ENCODE results near the gene RAP1A. TPM values are rescaled to one million over a fixed set of nuclear protein-coding genes. Genes with fewer than 3 reads are reported as not detected.

The RAP1A gene
- total RNA-seq, 1 experiment from 2014 or later = 55.3 TPM

DNA sequence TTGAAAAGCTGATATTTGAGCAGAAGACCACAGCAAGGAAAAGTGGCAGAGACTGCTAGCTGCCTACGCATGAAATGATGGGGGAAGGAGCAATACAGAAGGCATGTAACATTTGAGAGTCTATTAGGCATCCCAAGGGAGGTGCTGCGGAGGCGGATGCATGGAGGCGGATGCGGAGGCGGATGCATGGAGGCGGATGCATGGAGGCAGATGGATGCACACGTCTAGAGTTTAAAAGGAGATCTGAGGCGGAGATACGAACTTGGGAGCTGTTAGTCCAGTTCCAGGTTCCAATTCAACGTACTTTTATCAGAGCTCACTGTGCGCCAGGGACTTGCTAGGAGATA is 135.4 kb downstream of the RAP1A start:
- peaks cover 49% of the 10 kb centered on the region for H3K79me2 ChIP-seq (ENCODE audit: low read length)
- no peaks in the 10 kb centered on the region for H3K9me3 ChIP-seq (ENCODE audit: low read length)
- H3K36me3 ChIP-seq (ENCODE audit: insufficient read depth, low read length) = peaks cover 11% of the 10 kb centered on the region; the same call in 1 of the 2 replicates
- H3K27me3 ChIP-seq (ENCODE audit: low read length) = no peaks in the 10 kb centered on the region
- peaks cover 33% of the 10 kb centered on the region for H3K4me1 ChIP-seq (ENCODE audit: low read length)
- H3K27ac ChIP-seq (ENCODE audit: low read length) = peak overlapping the region; percentile 67
- DNase-seq = peak; percentile 91
- no peaks in the 10 kb centered on the region for H3K9me2 ChIP-seq (replicated peaks; ENCODE audit: insufficient read depth, low read length)
- peak overlapping the region; percentile 64 for H2AFZ ChIP-seq (ENCODE audit: low read length)
- peak overlapping the region; percentile 92 for H3K9ac ChIP-seq (ENCODE audit: low read length)
- peak overlapping the region; percentile 75 for H3K4me2 ChIP-seq (ENCODE audit: low read depth, low read length, poor library complexity, severe bottlenecking)
- H4K20me1 ChIP-seq (ENCODE audit: insufficient read depth, low read depth, low read length) = no peaks in the 10 kb centered on the region
- peak overlapping the region; percentile 83 for H3K4me3 ChIP-seq (ENCODE audit: low read length)

DNA sequence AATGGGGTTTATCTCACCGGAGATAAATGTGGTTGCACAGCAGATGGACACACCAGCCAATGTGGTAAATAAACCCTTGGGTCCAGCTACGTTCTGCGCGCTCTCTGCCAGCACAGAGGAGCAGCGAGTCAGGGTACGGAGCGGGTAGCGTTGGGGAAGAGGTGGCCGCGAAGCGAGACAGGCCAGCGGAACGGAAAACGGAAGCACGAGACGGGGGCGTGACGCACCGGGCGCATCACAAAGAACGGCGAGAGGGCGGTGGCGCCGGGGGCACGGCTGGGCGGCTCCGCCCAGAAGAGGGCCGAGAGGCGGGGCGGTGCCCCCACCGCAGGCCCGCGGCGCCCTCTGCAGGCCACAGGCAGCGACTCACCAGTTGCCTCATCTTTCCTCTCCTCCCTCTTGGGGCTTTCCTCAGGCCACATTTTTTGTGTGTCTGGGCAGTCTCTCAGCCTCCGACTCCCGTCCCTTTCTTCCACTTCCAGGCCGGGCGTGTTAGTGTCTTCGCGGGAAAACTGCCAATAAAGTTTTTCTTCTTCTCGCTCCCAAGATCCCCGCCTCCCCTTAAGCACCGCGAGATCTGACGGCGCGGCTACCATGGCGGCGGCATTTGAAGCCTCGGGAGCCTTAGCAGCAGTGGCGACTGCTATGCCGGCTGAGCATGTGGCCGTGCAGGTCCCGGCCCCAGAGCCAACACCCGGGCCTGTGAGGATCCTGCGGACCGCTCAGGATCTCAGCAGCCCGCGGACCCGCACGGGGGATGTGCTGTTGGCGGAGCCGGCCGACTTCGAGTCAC is 135.9 kb downstream of the RAP1A start, which contains the start of gene DDX20:
DDX20 (plus strand) TSS at position 571 of the 793 bp plus-strand sequence; CDS start at position 595, 24 bp downstream.
- Histone ChIP-seq H3K36me3 (ENCODE audit: insufficient read depth, low read length) (peaks cover 14% of the 10 kb centered on the region; the same call in 1 of the 2 replicates), H3K79me2 (ENCODE audit: low read length) (peaks cover 51% of the 10 kb centered on the region)
- DNase-seq = peak; percentile 97

GRCh38 chr1:111756124-111756513 is 136.5 kb downstream of the RAP1A start:
- peak; percentile 58 for DNase-seq
- H3K36me3 ChIP-seq (ENCODE audit: insufficient read depth, low read length) = peaks cover 19% of the 10 kb centered on the region; the same call in 1 of the 2 replicates
- H3K4me3 ChIP-seq (ENCODE audit: low read length) = peak overlapping the region; percentile 83
- H3K9me2 ChIP-seq (replicated peaks; ENCODE audit: insufficient read depth, low read length) = no peaks in the 10 kb centered on the region
- H3K4me1 ChIP-seq (ENCODE audit: low read length) = peaks cover 33% of the 10 kb centered on the region
- H3K27me3 ChIP-seq (ENCODE audit: low read length) = no peaks in the 10 kb centered on the region
- peaks cover 55% of the 10 kb centered on the region for H3K79me2 ChIP-seq (ENCODE audit: low read length)
- peak overlapping the region; percentile 75 for H3K4me2 ChIP-seq (ENCODE audit: low read depth, low read length, poor library complexity, severe bottlenecking)
- peak overlapping the region; percentile 92 for H3K9ac ChIP-seq (ENCODE audit: low read length)
- H3K9me3 ChIP-seq (ENCODE audit: low read length) = no peaks in the 10 kb centered on the region
- peak overlapping the region; percentile 67; the same call in 1 of the 2 replicates for H3K27ac ChIP-seq (ENCODE audit: low read length)
- H2AFZ ChIP-seq (ENCODE audit: low read length) = no peak overlapping the region
- H4K20me1 ChIP-seq (ENCODE audit: insufficient read depth, low read depth, low read length) = no peaks in the 10 kb centered on the region

More for the DNA sequence above, 135.9 kb downstream of the RAP1A start, which contains the start of gene DDX20:
- H3K4me2 ChIP-seq (ENCODE audit: low read depth, low read length, poor library complexity, severe bottlenecking) = peak within 1 kb of the TSS; percentile 75
- no peaks in the 10 kb centered on the region for H3K9me3 ChIP-seq (ENCODE audit: low read length)
- H2AFZ ChIP-seq (ENCODE audit: low read length) = peak within 1 kb of the TSS; percentile 64
- H4K20me1 ChIP-seq (ENCODE audit: insufficient read depth, low read depth, low read length) = no peaks in the 10 kb centered on the region
- H3K27ac ChIP-seq (ENCODE audit: low read length) = peak within 1 kb of the TSS; percentile 67
- H3K9me2 ChIP-seq (replicated peaks; ENCODE audit: insufficient read depth, low read length) = no peaks in the 10 kb centered on the region
- H3K4me3 ChIP-seq (ENCODE audit: low read length) = peak within 1 kb of the TSS; percentile 83
- H3K9ac ChIP-seq (ENCODE audit: low read length) = peak within 1 kb of the TSS; percentile 92
- H3K4me1 ChIP-seq (ENCODE audit: low read length) = peaks cover 33% of the 10 kb centered on the region
- H3K27me3 ChIP-seq (ENCODE audit: low read length) = no peaks in the 10 kb centered on the region

DNA sequence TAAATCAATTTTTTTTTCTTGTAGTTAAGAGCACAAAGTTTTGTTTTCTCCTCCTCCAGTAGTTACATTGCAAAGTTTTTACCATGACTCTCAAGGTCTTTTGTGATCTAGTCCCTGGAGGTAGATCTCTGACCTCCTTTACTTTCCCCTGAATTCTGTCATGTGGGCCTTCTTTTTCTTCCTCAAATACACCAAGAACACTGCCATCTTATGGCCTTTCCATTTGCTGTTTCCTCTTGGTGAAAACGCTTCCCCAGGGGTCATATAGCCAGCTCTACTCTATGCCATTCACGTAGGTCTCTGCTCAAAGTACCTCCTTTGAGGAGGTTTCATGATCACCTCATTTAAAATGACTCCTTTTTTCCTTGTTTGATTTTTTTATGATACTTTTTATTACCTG is 138.8 kb downstream of the RAP1A start:
- H3K9ac ChIP-seq (ENCODE audit: low read length) = no peak overlapping the region
- no peaks in the 10 kb centered on the region for H3K27me3 ChIP-seq (ENCODE audit: low read length)
- H3K36me3 ChIP-seq (ENCODE audit: insufficient read depth, low read length) = peaks cover 38% of the 10 kb centered on the region; the same call in 1 of the 2 replicates
- no peak overlapping the region for H3K4me2 ChIP-seq (ENCODE audit: low read depth, low read length, poor library complexity, severe bottlenecking)
- H3K4me3 ChIP-seq (ENCODE audit: low read length) = no peak overlapping the region
- H3K4me1 ChIP-seq (ENCODE audit: low read length) = peaks cover 26% of the 10 kb centered on the region
- no peak overlapping the region for H2AFZ ChIP-seq (ENCODE audit: low read length)
- H3K9me3 ChIP-seq (ENCODE audit: low read length) = no peaks in the 10 kb centered on the region
- H3K27ac ChIP-seq (ENCODE audit: low read length) = no peak overlapping the region
- no peak for DNase-seq
- peaks cover 55% of the 10 kb centered on the region for H3K79me2 ChIP-seq (ENCODE audit: low read length)
- H3K9me2 ChIP-seq (replicated peaks; ENCODE audit: insufficient read depth, low read length) = no peaks in the 10 kb centered on the region
- H4K20me1 ChIP-seq (ENCODE audit: insufficient read depth, low read depth, low read length) = no peaks in the 10 kb centered on the region

- Histone ChIP-seq H3K9me3 (ENCODE audit: low read length) (no peaks in the 10 kb centered on the region), H2AFZ (ENCODE audit: low read length) (no peak overlapping the region), H3K27ac (ENCODE audit: low read length) (no peak overlapping the region), H3K36me3 (ENCODE audit: insufficient read depth, low read length) (peaks cover 64% of the 10 kb centered on the region), H3K9me2 (replicated peaks; ENCODE audit: insufficient read depth, low read length) (no peaks in the 10 kb centered on the region), H3K4me1 (ENCODE audit: low read length) (peaks cover 15% of the 10 kb centered on the region), H3K4me3 (ENCODE audit: low read length) (no peak overlapping the region), H3K9ac (ENCODE audit: low read length) (no peak overlapping the region), H3K79me2 (ENCODE audit: low read length) (peaks cover 38% of the 10 kb centered on the region), H3K4me2 (ENCODE audit: low read depth, low read length, poor library complexity, severe bottlenecking) (no peak overlapping the region), H4K20me1 (ENCODE audit: insufficient read depth, low read depth, low read length) (no peaks in the 10 kb centered on the region), H3K27me3 (ENCODE audit: low read length) (no peaks in the 10 kb centered on the region)
- no peak for DNase-seq
Observed at GRCh38 chr1:111761717-111762116, 142.1 kb downstream of the RAP1A start.

GRCh38 chr1:111762332-111762731 is 142.7 kb downstream of the RAP1A start:
- Histone ChIP-seq H4K20me1 (ENCODE audit: insufficient read depth, low read depth, low read length) (no peaks in the 10 kb centered on the region), H3K27ac (ENCODE audit: low read length) (no peak overlapping the region), H3K9ac (ENCODE audit: low read length) (no peak overlapping the region), H3K9me3 (ENCODE audit: low read length) (no peaks in the 10 kb centered on the region), H3K9me2 (replicated peaks; ENCODE audit: insufficient read depth, low read length) (no peaks in the 10 kb centered on the region), H3K4me2 (ENCODE audit: low read depth, low read length, poor library complexity, severe bottlenecking) (no peak overlapping the region), H3K4me1 (ENCODE audit: low read length) (peaks cover 9% of the 10 kb centered on the region), H3K36me3 (ENCODE audit: insufficient read depth, low read length) (peaks cover 68% of the 10 kb centered on the region), H2AFZ (ENCODE audit: low read length) (no peak overlapping the region), H3K4me3 (ENCODE audit: low read length) (no peak overlapping the region), H3K27me3 (ENCODE audit: low read length) (no peaks in the 10 kb centered on the region), H3K79me2 (ENCODE audit: low read length) (peaks cover 32% of the 10 kb centered on the region)
- DNase-seq = no peak

Small RNA genes lying within 50 kb of the gene (small RNA-seq; reads per million reads assigned to genes)
- gene INKA2 (0.51 reads per million, percentile 10 among the genes with 10 or more reads in this experiment), gene RNU6-151P (not detected)

Other genes starting within 250 kb of the RAP1A start
- 0.90 and 1.3 TPM in 2 replicates for gene OVGP1, start 192.1 kb upstream of the RAP1A start, total RNA-seq (2014; rRNA removed; shearing (Covaris generic); ENCODE audit: low replicate concordance)
- gene WDR77, start 170.5 kb upstream of the RAP1A start, total RNA-seq (2014; rRNA removed; shearing (Covaris generic); ENCODE audit: low replicate concordance) = 58.0 and 59.7 TPM in 2 replicates
- 362 and 590 TPM in 2 replicates for gene ATP5PB, start 170.3 kb upstream of the RAP1A start, total RNA-seq (2014; rRNA removed; shearing (Covaris generic); ENCODE audit: low replicate concordance)
- 0.29 and 0.48 TPM in 2 replicates for gene C1orf162, start 145.8 kb upstream of the RAP1A start, total RNA-seq (2014; rRNA removed; shearing (Covaris generic); ENCODE audit: low replicate concordance)
- not detected in 2 replicates for gene ADORA3, start 116.2 kb upstream of the RAP1A start, total RNA-seq (2014; rRNA removed; shearing (Covaris generic); ENCODE audit: low replicate concordance)
- gene TMIGD3, start 116.2 kb upstream of the RAP1A start, total RNA-seq (2014; rRNA removed; shearing (Covaris generic); ENCODE audit: low replicate concordance) = not detected in 2 replicates
- 1.1 and 1.6 TPM in 2 replicates for gene INKA2, start 119.6 kb downstream of the RAP1A start, total RNA-seq (2014; rRNA removed; shearing (Covaris generic); ENCODE audit: low replicate concordance)
- gene DDX20, start 136.1 kb downstream of the RAP1A start, total RNA-seq (2014; rRNA removed; shearing (Covaris generic); ENCODE audit: low replicate concordance) = 20.6 and 33.3 TPM in 2 replicates

Data from Karpas-422 (cell line).